Lung microvascular endothelial cell (primary cell): ENCODE data around the gene VIT. TPM values are rescaled to one million over a fixed set of nuclear protein-coding genes. Genes with fewer than 3 reads are reported as not detected.

Experiments
- DNase-seq, 2 donors: peaks; one replicate each; pipeline versions ENCODE4 v3.0.0 to v3.0.0-alpha.2; 2010; ENCODE audit warnings: low read depth in 2 of 2
- total RNA-seq: library from RNA; depleted of rRNA; stranded (reverse); fragments of >200 nt; gene quantifications from 2 replicates; pipeline ENCODE4 v1.2.1, GENCODE V29; 2014

Gene VIT, protein sequence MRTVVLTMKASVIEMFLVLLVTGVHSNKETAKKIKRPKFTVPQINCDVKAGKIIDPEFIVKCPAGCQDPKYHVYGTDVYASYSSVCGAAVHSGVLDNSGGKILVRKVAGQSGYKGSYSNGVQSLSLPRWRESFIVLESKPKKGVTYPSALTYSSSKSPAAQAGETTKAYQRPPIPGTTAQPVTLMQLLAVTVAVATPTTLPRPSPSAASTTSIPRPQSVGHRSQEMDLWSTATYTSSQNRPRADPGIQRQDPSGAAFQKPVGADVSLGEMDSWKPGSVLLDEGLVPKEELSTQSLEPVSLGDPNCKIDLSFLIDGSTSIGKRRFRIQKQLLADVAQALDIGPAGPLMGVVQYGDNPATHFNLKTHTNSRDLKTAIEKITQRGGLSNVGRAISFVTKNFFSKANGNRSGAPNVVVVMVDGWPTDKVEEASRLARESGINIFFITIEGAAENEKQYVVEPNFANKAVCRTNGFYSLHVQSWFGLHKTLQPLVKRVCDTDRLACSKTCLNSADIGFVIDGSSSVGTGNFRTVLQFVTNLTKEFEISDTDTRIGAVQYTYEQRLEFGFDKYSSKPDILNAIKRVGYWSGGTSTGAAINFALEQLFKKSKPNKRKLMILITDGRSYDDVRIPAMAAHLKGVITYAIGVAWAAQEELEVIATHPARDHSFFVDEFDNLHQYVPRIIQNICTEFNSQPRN
- total RNA-seq, result 0.22 TPM in 1 of 2 replicates, not detected in the other

DNA sequence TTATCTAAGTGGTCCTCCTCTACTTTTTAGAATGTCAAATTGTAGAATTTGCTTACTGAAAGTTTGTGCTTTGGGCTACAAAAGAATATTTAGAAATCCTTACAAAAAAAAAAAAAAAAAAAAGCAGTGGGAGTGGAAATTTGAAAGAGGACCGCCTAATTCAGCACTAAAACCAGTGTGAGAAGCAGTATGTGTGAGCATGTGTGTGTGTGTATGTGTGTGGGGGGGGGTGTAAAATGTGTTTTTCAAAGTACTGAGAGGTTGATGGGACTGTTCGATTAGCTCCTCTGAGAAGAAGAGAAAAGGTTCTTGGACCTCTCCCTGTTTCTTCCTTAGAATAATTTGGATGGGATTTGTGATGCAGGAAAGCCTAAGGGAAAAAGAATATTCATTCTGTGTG lies at the start of gene VIT:
Gene VIT (plus strand): TSS at position 175 of the 400 bp plus-strand sequence. CDS start 19,664 bp downstream, outside the sequence.
- DNase-seq, result peak; percentile 47 to 60

DNA sequence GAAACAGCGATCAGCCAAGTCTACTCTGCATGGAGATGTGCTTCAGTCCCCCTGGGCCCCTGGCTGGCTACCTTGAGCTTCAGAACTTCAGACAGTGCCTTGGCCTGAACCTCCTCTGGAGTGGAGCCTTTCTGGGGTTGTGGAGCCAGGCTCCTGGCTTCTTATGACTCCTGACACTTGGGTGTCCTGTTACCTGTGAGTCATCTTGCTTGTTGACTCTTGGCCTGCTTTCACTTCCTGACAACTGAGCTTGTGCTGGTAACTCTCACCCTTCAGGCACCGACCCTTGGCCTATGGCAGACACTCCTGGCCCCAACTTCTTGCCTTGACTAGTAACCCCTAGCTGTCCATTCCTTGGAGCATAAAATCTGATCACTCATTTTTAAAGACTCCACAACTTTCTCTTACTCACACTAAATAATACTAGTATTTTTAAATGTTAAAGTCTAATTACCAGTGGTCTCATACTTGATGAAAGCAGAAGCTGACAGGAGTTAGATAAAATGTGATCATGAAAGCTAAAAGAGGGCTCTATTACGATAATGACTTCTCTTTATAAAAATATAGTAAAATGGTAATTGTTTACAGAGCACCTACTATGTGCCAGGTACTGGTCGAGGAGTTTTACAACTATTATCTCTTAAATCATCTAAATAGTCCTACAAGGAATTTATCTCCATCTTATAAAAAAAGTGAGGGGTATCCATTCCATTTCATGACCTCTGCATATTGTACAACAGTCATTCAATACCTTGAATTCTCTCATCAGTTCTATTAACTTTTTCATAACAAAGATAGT lies 46.3 kb upstream of the VIT start:
- DNase-seq, result peak in 1 of 2 donors; percentile 76

DNA sequence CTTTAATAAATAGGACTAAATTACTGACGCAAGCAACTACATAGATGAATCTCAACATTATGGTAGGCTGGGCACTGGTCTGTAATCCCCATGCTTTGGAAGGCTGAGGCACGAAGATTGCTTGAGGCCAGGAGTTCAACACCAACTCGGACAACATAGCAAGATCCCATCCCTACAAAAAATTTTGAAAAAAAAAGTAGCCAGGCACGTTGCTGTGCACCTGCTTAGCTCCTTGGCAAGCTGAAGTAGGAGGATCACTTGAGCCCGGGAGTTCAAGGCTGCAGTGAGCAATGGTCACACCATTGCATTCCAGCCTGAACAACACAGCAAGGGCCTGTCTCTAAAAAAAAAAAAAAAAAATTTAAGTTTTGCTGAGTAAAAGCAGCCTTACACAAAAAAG lies 43.4 kb upstream of the VIT start:
- no peak for DNase-seq

DNA sequence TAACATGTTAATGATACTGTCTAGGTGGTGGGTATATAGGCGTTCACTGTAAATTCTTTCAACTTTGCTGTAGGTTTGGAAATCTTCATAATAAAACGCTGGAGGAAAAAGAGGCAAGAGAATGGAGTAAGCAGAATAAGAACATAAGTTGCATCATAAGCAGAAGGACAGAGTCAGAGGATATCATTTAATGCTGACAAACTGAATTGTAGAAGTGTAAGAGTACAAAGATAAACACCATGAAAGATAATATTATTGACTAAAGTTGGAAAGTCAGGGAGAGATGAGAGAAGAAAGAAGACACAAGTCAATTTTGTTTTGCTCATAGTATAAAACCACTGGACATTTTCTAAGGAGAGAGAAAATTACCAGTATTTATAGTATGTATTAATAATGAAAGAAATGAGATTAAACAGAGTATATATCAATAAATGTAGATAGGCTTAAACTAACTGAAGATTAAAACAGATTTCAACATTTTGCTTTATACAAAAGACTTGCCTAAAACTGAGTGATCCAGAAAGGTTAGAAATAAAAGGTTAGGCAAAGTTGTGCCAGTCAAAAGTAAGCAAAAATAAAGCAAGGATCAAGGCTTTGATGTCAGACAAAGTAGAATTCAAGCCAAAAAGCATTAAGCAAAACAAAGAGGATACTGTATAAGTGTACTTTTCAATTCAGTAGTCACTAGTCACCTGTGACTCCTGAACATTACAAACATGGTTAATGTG lies 42.4 kb upstream of the VIT start:
- DNase-seq, result no peak

DNA sequence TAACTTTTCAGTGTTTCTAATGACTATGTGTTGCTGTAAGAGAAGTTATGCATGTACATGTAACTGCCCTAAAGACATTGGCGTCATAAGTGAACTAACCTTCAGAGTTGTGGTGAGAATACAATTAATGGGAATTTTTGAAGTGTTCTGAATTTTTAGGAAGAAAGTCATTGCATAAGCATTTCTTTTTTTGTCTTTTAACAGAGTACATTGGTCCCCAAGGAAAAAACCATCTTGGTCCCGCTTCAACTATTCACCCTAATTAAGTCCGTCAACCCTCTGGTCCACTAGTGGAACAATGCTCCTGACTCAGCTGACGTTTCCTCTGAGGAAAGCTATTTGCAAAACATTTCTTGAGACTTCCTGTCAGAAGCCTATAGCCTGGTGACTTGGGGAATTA lies 41.1 kb upstream of the VIT start:
- peak in 1 of 2 donors; percentile 97 for DNase-seq

DNA sequence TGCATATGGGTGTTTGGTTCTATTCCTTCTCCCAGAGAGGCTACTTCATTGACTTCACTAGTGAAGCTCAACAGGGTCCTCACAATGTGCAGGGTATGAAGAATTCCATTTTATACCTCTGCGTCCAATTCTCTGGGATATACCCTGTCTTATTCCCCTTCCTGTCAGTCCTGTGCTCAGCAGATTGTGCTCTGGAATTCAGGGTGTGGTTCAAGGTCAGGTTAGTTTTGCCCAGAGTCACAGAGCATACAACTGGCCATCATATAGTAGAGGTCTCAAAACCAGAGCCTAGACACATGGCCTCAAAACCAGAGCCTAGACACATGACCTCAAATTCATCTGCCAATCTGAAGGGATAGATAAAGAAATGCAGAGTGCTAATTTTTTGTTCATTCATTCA lies 38.8 kb upstream of the VIT start:
- DNase-seq, result no peak

DNA sequence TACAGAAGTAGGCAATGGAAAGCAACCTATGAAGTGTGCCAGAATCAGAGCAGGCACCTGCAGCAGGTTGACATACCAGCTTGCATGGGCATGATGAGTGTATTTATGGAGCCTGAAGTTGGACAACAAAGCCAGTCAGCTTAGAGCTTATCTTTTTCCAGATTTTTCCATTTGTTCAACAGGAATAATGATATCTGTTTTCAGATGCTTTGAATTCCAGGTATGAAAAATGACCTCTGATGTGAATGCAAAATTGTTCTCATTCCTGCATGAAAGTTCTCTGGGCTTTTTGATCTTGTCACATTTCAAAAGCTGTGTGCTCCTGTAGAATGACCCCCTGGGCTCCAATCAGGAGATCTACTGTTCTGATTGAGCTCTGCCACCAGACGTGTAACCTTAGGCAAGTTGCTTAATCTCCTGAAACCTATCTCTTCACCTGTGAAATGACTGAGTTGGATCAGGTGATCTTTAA lies 38.2 kb upstream of the VIT start:
- no peak for DNase-seq

DNA sequence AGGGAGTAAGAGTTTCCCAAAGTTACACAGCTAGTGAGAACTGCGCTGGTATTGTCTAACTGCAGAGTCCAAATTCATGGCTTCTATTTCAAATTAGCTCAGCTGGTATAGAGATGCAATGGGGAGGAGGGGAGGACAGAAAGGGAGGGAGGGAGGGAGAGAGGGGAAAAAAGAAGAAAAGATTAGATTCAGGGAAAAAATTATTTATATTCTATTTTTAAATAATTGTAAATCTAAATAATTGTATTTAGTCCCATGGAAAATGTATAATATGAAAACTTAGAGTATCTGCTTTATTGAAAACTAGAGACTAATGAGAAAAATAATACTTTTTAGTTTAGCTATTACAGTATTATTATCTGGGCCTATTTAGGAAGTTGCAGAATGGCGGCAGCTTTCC lies 37.3 kb upstream of the VIT start:
- DNase-seq, result no peak

DNA sequence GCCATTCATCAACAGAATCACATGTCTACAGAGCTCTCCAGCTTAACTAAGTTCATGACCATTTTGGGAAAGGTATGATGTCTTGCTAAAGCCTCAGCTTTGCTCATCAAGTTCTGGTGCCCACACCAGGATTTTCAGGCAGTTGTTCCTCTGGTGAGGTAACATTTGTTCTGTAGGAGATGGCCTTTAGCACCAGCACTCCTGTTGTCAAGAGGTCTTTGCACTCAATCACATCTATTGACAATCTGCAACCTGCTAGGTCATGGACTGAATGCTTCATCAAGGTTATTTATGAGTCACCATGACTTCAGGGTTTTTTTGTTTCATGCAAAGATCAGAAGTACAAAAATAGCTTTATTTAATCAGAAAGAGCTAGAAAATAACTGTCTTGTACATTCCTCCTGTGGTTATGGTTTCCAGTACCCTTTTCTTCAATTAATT lies 36.6 kb upstream of the VIT start:
- peak in 1 of 2 donors; percentile 53 for DNase-seq

DNA sequence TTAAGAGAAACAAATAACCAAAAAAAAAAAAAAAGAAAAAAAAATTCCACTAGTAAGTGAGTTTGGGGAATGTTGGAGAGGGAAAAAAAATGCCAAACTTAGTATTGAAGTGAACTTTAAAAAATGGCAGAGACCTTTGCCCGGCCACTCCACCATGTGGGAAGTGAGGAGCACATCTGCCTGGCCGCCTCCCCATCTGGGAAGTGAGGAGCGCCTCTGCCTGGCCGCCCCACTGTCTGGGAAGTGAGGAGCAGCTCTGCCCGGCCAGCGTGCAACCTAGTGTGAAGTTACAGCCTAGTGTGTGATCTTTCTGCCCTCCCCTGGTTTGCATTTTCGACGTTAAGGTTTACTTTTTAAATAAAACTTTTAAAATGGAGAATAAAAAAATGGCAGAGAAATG lies 33.9 kb upstream of the VIT start:
- no peak for DNase-seq

DNA sequence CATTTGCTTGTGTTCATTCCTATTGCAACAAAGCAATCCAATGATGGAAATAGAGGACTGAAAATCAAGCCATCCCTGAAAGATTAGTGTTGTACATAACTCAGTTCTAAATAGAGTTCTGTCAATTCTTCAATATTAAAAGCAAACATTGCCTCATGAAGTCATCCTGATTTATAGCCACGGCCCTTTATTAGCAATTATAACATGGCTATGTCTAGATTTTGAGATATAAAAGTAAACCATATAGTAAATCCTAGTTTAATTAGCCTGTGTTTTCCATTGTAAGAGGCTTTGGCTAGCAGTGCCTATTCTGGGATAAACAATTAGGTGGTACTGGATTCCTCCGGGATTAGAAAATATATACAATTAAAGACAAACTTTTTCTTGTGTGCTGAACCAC lies 33.2 kb upstream of the VIT start:
- DNase-seq, result no peak

DNA sequence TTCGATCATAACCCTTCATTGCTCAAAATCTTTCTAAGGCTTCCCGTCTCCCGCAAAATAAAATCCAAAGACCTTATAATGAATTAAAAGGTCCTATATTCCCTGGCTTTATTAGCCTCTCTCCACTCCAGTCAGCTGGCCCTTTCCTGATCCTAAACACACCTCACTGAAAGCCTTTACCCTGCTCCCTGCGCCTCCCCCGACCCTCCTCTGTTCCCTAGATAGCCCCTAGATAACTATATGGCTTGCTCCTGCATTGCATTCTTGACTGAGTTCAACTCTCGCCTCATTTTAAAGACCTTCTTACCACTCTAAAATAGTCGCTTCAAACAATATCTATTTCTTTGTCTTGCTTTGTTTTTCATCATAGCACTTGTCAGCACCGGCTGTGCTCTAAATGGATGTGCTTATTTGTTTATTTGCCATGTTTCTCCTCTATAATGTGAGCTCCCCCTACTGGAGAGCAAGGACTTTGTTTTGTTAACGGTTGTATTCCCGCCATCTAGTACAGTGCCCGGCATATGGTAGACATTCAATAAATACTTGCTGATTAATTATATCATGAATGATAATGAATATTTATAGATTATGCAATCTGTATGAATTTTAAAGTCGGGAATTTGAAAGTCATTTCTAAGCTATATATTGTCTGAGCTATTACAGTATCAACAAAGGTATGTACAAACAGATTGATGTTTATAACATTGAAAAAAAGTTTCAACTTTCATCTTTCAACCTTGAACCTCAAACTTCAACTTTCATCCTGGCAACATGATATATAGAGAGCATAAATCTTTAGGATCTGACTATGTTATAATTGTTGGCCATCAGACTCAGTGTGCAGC lies 32.4 kb upstream of the VIT start:
- peak; percentile 86 to 88 for DNase-seq

DNA sequence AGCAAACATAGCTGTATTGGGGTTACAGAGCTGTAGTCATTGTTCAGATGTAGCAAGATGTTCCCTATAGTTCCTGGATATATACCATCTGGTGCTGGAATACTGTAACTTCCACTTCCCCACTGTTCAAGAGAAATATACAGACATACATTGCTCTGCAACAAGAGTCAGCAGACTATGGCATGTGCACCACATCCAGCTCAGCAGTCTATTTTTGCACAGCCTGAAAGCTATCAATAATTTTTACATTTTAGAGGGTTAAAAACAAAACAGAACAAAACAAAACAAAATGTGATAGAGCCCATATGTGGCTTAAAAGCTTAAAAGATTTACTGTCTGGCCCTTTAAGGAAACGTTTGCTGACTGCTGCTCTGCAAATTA lies 31.8 kb upstream of the VIT start:
- no peak for DNase-seq

DNA sequence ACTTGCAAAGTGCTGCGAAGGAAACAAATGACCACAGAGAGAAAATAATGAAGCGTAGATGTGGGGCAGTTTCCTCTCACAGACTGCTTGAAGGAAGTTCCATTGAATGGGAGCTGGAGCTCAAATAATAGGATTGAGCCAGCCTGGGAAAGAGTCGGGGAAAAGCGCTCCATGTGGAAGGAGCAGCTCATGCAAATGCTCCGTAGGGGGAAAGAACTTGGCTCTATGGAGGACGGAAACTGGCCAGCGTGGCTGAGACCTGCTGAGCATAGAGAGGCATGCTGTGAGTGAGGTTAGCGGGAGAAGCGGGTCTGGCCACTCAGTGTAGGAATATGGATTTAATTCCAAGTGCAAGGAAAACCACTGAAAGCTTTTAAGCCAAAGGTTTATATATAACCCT lies 28.6 kb upstream of the VIT start:
- DNase-seq, result peak in 1 of 2 donors; percentile 15

DNA sequence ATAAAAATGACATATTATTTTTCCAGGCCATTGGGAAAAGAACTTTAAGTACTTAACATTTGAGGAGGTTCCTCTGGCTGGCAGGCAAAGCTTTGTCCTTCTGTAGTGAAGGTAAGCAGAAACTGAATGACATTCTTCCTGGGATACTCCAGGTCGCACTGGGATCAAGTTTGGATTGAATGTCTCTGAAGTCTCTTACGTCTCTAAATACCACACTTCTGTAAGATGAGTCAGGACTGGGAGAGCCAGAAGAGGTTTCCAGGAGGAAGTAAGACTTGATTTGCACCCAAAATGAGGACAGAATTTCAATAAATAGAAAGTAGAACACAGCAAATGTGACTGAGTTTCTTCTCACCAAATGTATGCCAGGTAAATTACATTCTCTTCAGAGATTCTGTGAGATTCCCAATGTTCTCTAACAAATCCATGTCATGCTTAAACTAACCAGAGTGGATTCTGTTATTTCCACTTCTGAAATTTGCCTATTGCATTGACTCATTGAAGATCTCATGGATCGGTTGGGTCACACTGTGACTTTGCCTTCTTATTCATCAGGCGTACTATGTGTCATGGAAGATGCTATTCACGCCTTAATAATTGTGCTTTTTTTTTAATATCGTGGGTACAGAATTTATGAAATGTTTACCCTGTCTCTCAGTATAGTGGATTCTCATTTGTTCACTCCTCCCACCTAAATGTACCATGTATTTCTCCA lies 25.5 kb upstream of the VIT start:
- DNase-seq, result peak in 1 of 2 donors; percentile 64

DNA sequence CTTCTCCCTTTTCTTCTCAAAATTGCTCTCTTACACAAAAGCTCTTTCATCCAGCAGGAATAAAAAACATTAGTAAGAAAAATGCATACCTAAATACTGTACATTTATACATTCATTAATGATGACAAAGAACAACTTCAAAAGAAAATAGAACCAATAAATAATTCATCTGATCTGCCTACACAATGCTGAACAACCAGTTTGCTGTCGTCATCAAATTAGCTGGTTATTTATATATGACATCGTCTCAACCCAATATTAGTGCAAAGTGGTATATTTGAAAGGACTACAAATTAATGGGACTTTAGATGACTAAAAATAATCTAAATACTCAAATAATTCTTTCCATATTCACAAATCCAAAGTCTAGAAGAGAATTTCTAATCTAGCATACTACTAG lies 24.8 kb upstream of the VIT start:
- DNase-seq, result no peak

DNA sequence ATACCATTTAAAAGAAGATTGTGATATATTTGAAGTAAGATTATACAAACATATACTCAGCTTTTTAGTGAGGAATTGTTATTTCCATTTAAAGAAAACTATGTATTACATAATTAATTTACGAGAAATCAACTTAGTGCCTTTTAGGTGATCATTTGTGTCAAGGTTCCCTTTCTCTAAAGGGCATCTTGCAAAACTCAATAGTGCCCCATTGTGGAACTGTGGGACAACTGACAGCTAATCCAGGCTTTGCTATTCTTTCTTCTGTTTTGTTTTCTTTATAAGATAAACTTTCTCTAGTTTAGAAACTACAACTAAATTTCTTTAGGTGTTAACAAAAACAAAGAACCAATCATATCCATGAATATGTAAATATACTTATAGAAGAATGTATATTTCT lies 24.3 kb upstream of the VIT start:
- DNase-seq, result peak; percentile 71 to 75

DNA sequence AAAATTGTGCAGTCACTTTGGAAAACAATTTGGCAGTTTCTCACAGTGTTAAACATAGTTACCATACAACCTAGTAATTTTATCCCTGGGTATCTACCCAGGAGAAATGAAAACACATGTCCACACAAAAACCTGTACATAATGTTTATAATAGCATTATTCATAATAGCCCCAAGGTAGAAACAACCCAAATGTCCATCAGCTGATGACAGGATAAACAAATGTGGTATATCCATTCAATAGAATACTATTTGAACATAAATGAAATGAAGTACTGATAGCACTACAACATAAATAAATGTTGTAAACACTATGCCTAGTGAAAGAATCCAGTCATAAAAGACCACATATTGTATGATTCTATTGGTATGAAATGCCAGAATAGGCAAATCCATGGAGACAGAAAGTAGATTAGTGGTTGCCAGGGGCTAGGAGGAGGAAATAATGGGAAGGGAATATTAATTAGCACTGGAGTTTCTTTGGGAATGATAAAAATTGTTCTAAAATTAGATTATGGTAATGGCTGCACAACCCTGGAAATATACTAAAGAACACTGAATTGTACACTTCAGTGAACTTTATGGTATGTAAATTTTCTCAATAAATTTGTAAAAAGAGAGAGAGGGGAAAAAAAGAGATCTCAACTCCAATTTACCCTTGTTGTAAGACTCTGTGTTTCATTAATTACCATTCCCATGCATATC lies 20.8 kb upstream of the VIT start:
- DNase-seq, result no peak

DNA sequence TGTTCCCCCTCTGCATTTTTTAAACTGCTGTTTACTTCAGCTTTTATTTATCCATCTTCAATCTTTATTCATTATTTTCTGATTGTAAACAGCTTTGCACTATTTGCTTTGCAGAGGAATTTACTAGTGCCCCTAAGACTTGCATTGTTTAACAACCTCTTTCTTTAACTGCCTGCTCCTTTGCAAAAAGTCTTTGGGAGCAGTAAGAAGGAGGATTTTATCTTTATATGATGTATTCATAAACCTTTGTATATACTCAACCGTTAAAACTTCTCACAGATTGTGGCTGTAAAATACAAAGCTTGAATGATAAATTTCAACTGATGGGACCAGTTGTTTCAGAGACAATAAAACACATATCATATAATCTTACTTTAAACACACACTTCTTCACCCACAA lies 20.1 kb upstream of the VIT start:
- no peak for DNase-seq
